ENCODE measurements around the gene FOXC1.
A peak's percentile ranks its signal among the peaks of the same experiment; 100 is the strongest.

Gene FOXC1

DNA sequence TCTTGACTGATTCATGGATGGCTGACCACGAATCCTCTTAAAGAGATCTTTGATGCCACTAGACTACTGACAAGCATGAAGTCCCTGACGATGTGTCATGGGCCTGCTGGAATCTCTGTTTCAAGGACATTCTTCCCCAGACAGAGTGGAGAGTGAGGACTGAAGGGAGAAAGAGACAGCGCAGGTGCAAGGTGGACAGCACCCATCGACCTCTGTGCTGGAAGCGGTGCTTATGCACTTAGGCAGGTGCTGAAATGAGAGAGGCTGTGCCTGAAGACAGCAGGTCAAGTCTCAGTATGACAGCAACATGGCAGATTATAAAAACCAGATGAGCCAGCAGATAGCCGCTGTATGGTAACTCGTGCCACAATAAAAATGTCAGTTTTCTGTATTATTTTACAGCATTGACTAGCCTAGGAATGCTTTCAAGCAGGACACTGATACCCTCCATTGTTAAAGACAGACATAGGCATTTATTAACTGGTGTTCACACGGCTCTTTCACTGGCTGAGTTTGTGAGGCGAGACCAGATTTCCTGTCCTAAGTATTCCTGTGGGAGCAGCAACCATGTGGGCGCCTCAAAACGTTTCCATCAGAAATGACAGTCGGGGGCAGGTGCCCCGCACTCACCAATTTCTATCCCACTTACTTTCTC lies 47.5 kb downstream of the FOXC1 start:
- peak; percentile 19 for DNase-seq
- in situ Hi-C loops (cut with HindIII; ENCODE audit: low pct_ligation_motif_present, low pct_unique_long_range_greater_than_20kb, low sequenced_read_pairs): no loop called here

DNA sequence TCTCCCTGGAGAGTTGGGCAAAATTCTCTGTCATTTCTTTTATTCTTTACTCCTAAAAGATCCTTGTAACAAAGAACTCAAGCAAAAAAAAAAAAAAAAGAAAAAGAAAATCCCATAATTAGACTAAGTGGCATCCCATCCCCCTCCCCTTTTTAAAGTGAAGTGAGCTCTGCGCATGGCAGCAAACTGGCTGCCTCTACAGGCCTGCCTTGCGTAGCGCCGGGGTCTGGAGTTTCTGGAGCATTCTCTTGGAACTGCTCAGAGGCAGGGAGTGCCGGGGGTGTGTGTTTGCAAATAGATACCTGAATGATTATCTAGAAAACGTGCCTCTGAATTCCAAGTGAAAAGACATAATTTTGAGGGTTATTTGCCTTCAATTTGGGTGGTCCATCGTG lies 48.1 kb downstream of the FOXC1 start:
- in situ Hi-C loops (cut with HindIII; ENCODE audit: low pct_ligation_motif_present, low pct_unique_long_range_greater_than_20kb, low sequenced_read_pairs): no loop called here
- DNase-seq: no peak

DNA sequence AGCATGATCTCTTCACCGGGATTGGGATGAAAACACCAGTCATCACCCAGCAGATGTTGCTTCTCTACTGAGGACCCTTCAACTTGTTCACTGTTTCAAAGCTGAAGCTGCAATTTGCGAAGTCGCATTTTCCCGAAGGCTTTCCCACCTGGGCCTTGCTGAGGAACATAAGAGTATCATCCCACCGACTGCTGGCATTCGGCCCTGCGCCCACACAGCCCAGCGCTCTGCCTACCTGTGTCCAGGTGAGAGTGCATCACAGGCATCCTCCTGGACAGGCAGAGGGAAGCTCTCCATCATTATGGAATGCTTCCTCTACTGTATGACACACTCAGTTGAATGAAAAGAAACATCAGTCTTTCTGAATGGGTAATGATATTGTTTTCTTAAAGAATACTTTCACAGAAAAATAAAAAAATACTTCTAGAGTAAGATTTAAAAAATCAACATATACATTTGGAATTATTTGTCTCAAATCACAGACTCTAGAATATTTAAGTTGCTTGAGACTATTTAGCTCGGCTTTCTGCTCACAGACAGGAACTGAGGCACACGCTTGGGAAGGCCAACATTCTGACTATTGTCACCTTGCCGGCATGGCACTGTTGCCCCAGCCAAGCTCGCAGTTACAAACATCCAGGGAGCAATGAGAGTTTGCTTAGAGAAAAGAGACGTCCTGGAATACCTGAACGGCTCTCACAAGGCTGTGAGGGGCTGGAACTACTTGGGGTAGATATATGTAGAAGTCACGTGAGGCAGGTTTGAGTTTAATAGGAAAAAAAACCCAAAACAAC lies 48.7 kb downstream of the FOXC1 start:
- no peak for DNase-seq
- in situ Hi-C loops (cut with HindIII; ENCODE audit: low pct_ligation_motif_present, low pct_unique_long_range_greater_than_20kb, low sequenced_read_pairs): no loop called here

DNA sequence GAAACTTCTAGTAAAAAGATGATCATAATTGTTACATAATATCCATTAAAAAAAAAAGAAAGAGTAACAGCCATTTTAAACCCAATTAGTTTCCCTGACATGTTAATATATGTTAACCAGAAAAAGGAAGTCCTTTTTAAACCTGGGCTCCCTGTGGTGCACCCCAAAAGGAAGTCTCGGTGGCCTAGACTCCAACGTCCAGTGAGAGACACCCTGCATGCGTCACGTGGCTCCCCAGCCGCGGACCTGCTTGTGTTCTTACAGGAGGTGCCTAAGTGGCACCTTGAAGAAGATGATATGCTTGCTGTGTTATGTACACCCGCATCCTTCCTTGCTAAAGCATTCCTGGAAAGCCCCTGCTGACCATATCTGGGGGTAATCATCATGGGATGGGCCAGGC lies 50.1 kb downstream of the FOXC1 start:
- no peak for DNase-seq
- in situ Hi-C loops (cut with HindIII; ENCODE audit: low pct_ligation_motif_present, low pct_unique_long_range_greater_than_20kb, low sequenced_read_pairs): no loop called here

DNA sequence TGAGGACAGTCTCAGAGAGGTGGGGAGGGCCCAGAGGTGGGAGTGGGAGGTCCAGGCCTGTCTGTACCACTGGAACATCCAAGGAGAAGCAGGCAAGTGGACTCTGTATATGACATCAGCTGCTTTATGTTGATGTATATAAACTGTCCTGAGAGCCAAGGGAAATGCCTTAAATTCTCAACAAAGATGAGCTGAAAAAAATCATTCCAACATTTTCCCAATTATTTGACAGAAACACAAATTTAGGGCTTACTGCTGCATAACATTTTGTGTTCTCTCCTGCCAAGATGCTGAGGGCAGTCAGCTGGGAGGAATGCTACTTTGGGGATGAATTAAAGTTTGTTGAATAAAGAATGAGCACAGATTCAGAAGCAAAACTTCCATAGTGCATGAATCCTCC lies 52.8 kb downstream of the FOXC1 start:
- in situ Hi-C loops (cut with HindIII; ENCODE audit: low pct_ligation_motif_present, low pct_unique_long_range_greater_than_20kb, low sequenced_read_pairs): no loop called here
- DNase-seq: no peak
